ENCODE results near the gene SGSH.

DNA sequence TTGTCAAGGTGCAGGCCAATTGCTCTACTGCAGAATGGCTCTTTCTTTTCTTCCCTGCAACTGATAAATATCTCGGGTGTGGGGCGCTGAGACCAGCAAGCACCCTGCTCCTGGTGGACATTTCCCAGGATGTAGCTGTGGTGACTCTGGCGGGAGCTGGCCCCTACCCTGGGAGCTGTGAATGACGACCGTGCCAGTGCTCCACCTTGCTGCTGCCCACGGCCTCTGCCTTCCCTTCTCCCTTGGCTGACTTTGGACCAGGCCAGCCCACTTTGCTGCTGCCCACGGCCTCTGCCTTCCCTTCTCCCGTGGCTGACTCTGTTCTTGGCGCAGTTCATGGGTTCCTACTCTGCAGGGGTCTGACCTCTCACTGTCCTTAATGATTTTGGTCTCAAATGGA lies 34.2 kb downstream of the SGSH start:
- TF ChIP-seq CTCF (IDR thresholded peaks at IDR 0.05; ENCODE audit: insufficient read depth, low read length, poor library complexity, severe bottlenecking): no peak
- no peak for TF ChIP-seq EZH2phosphoT487 (conservative IDR thresholded peaks at IDR 0.05; ENCODE audit: low read length)
